AML-193 (cell line): ENCODE measurements around the gene PGAM1.
A peak's percentile ranks its signal among the peaks of the same experiment; 100 is the strongest.
"Not testable (repeated sequence)": the region's sequence is repeated elsewhere in the genome, so short reads cannot be mapped to it uniquely, and the experiment has no call there.

ENCODE experiments used
- DNase-seq, 2 experiments: peaks; one replicate each; lab custom pipeline; 2025; lab: John Stamatoyannopoulos, UW

The PGAM1 gene

GRCh38 chr10:97456686-97457065, 30.7 kb downstream of the PGAM1 start:
- DNase-seq, result no peak

- no peak for DNase-seq
Observed at GRCh38 chr10:97459111-97459510, 33.1 kb downstream of the PGAM1 start.

GRCh38 chr10:97459933-97460332, 33.9 kb downstream of the PGAM1 start:
- DNase-seq, result no peak

GRCh38 chr10:97462309-97462708, 36.3 kb downstream of the PGAM1 start:
- no peak for DNase-seq

GRCh38 chr10:97463363-97464132, 37.6 kb downstream of the PGAM1 start:
- DNase-seq, result peak; percentile 19 to 45

GRCh38 chr10:97464226-97464625, 38.2 kb downstream of the PGAM1 start:
- no peak for DNase-seq

GRCh38 chr10:97465982-97466381, 40.0 kb downstream of the PGAM1 start:
- no peak for DNase-seq

GRCh38 chr10:97466755-97467154, 40.8 kb downstream of the PGAM1 start:
- no peak for DNase-seq

- DNase-seq, result no peak
Observed at GRCh38 chr10:97468162-97468561, 42.2 kb downstream of the PGAM1 start.

- not testable (repeated sequence) for DNase-seq
Observed at GRCh38 chr10:97468781-97469180, 42.8 kb downstream of the PGAM1 start.

- no peak for DNase-seq
Observed at GRCh38 chr10:97474918-97475317, 48.9 kb downstream of the PGAM1 start.

GRCh38 chr10:97475936-97476594, 50.1 kb downstream of the PGAM1 start:
- DNase-seq, result peak; percentile 21 to 38

GRCh38 chr10:97479410-97479809, 53.4 kb downstream of the PGAM1 start:
- not testable (repeated sequence) for DNase-seq

- no peak for DNase-seq
Observed at GRCh38 chr10:97479939-97480338, 53.9 kb downstream of the PGAM1 start.

GRCh38 chr10:97481071-97481470, 55.1 kb downstream of the PGAM1 start:
- no peak for DNase-seq

GRCh38 chr10:97482381-97482780, 56.4 kb downstream of the PGAM1 start:
- no peak for DNase-seq
